GM12874 (cell line): ENCODE results near the gene TFF1.

Experiments used
- CTCF ChIP-seq: IDR thresholded peaks from 2 replicates; pipeline ENCODE4 v1.5.1; 2011; ENCODE audit warnings: low read depth, mild to moderate bottlenecking, control low read depth, low read length, moderate library complexity; ENCODE audit not compliant: insufficient read depth

Gene TFF1

DNA sequence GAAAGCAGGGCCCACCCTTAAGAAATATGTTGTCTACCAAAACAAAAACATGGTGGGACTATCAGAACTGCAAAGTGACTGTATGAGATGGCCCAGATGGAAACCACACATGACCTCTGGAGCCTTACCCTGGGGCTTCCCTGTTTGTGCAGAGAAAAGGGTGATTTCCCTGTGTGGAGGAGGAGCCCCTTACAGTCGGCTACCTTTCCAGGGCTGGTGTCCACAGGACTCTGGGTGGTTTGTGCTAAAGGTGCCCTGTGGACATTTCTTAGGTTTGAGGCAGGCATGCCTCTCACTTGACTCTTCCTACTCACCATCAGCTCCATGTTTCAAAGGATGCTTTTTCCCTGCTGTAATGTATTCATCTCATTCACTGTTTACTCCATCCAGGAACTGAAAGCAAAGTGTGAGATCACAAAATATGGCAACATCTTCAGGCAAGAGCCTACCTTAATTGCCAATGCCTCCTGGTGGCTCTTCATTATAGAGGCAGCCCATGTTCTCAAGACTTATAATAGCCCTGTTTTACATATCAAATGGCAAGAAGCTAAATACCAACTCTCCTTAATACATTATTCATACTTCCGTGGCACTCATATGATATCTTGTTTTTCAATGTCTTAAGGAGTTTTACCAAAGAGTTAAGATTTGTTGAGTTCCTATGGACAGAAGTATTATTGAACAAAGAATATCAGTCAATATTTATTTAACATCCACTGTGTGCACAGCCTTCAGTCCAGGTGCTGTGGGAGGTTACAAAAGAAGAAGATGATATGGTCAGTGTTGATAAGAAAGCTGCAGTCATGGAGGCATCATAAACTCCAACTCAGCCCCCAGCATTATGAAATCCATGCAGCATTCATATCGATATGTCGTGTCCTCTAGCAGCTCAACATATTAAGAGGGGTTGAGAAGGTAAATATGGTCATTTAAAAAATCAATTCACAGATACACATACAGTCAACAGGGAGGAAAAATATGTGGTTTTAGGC, 35.7 kb downstream of the TFF1 start:
- TF ChIP-seq CTCF = no peak

GRCh38 chr21:42324896-42325295, 41.4 kb downstream of the TFF1 start:
- TF ChIP-seq CTCF = no peak

- TF ChIP-seq CTCF = no peak
Observed at GRCh38 chr21:42321845-42322244, 44.5 kb downstream of the TFF1 start.

GRCh38 chr21:42321231-42321630, 45.1 kb downstream of the TFF1 start:
- TF ChIP-seq CTCF = no peak

DNA sequence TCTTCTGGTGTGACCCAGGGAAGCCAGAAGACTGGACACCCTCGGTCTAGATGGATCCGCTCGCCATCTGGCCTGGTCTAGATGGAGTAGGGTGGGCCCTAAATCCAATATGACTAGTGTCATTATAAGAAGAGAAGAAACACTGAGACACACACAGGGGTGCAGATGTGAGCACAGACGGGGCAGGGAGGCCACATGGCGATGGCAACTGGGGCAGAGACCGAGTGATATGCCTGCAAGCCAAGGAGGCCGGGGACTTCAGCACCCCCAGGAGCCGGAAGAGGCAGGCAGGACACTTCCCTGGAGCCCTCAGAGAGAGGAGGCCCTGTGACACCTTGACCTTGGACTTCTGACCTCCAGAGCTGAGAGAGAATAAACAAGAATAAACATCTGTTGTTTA, 45.5 kb downstream of the TFF1 start:
- TF ChIP-seq CTCF = no peak

DNA sequence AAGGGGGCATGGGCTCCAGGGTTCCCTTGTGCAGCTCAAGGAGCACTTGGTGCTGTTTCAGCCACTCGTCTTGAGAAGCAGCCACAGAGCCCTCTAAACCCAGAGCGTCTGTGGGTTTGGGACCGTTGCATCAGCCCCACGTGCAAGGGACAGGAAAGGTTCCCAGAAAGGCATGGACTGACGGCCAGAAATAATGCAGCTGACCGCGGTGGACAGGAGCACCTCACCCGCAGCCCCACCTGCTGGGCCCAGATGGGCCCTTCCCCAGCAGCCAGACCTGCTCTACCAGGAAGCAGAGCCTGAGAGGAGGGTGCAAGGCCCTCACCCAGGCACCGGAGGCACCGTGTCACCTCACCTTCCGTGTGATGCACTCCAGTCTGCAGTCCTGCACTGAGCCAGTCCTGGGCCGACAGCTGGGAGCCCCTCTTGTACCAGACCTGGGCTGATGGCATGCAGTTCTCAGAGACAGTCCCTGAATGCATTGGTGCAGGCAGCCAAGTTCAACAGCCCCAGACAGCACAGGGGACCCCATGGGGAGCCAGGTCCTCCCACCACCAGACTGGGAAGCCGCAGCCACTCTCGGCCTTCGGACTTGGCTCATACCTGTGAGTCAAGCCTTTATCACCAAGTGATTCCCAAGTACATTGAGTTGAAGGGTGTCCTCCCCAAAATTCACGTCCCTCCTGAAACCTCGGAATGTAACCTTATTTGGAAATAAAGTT, 46.3 kb downstream of the TFF1 start:
- no peak for TF ChIP-seq CTCF

- no peak for TF ChIP-seq CTCF
Observed at GRCh38 chr21:42319376-42319775, 47.0 kb downstream of the TFF1 start.
